ENCODE results near the gene HS6ST1. TPM values are rescaled to one million over a fixed set of nuclear protein-coding genes. Genes with fewer than 3 reads are reported as not detected.
A peak's percentile ranks its signal among the peaks of the same experiment; 100 is the strongest.

HS6ST1 gene
- total RNA-seq, 6 experiments from 2014 or later = 18.5 to 27.2 (median 24.3) TPM

DNA sequence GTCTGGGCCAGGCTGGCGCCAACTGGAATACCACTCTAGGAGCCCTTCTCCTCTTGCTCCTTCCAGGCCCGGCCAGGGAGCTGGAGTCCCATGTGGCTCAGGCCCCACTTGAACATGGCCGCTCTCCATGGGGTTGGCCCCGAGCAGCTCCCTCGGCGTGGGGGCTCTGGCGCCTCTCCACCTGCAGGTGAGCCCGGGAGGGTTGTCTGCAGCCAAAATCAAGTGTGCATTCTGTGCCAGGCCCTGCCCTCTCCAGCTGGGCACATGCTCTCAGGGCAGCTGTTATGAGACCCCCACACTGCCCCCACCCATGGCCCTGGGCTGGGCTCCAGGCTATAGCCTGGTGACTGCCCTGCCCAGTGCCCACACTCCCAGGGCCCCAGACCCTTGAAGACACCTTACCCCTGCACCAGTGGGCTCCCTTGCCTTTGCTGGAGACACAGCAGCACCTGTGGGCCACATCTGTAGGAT is 45.8 kb upstream of the HS6ST1 start:
- DNase-seq = no peak
- Mint-ChIP-seq H3K4me3 (no peak overlapping the region), H3K9me3 (no peaks in the 10 kb centered on the region), H3K27me3 (ENCODE audit: insufficient read depth) (peaks cover 4% of the 10 kb centered on the region), H3K4me1 (ENCODE audit: low read depth) (peaks cover 58% of the 10 kb centered on the region), H3K36me3 (ENCODE audit: low read depth) (no peaks in the 10 kb centered on the region), H3K27ac (no peak overlapping the region)
- TF ChIP-seq, protein P1, sequence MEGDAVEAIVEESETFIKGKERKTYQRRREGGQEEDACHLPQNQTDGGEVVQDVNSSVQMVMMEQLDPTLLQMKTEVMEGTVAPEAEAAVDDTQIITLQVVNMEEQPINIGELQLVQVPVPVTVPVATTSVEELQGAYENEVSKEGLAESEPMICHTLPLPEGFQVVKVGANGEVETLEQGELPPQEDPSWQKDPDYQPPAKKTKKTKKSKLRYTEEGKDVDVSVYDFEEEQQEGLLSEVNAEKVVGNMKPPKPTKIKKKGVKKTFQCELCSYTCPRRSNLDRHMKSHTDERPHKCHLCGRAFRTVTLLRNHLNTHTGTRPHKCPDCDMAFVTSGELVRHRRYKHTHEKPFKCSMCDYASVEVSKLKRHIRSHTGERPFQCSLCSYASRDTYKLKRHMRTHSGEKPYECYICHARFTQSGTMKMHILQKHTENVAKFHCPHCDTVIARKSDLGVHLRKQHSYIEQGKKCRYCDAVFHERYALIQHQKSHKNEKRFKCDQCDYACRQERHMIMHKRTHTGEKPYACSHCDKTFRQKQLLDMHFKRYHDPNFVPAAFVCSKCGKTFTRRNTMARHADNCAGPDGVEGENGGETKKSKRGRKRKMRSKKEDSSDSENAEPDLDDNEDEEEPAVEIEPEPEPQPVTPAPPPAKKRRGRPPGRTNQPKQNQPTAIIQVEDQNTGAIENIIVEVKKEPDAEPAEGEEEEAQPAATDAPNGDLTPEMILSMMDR (IDR thresholded peaks at IDR 0.05) = no peak

DNA sequence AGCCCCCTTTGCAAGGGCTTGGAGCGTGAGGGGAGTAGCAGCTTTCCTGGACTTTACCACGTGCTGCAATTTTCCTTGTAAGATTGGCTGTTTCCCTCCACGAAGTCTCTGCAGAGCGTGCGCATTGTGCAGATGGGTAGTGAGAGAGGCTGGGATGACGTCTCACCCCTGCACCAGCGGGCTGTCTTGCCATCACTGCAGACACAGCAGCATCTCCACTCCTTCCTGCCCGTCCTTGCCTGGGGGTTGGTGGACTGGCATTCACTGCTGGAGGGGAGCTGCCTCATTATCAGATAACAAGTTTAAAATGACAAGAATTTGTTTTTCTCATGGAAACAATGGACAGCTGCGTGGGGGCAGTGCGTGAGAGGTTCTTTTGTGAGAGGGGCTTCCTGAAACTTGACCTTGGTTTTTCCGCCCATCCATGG is 45.3 kb upstream of the HS6ST1 start:
- Mint-ChIP-seq H3K27me3 (ENCODE audit: insufficient read depth) (peaks cover 2% of the 10 kb centered on the region), H3K9me3 (no peaks in the 10 kb centered on the region), H3K27ac (no peak overlapping the region), H3K4me1 (ENCODE audit: low read depth) (peaks cover 53% of the 10 kb centered on the region), H3K36me3 (ENCODE audit: low read depth) (no peaks in the 10 kb centered on the region), H3K4me3 (no peak overlapping the region)
- TF ChIP-seq, protein P1 (IDR thresholded peaks at IDR 0.05) = no peak
- DNase-seq = no peak

DNA sequence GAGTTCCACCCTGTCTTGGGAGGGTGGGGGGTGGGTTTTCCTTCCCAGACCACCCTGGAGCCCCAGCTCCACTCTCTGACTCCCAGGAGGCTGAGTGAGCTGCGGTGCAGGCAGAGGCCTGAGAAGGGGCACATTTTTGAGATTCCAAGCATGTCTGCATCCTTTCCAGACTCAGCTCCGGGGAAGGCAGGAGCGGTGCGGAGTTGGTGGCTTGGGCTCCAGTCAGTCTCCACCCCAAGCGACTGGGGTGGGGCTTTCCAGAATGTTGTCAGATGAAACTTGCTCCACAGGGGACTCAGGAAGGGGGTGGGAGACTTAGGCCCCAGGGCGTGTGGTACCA is 44.2 kb upstream of the HS6ST1 start:
- Mint-ChIP-seq H3K27ac (peak overlapping the region; percentile 77), H3K4me1 (ENCODE audit: low read depth) (peaks cover 51% of the 10 kb centered on the region), H3K9me3 (no peaks in the 10 kb centered on the region), H3K27me3 (ENCODE audit: insufficient read depth) (peaks cover 2% of the 10 kb centered on the region), H3K36me3 (ENCODE audit: low read depth) (no peaks in the 10 kb centered on the region), H3K4me3 (peak overlapping the region; percentile 25; the same call in 1 of the 2 replicates)
- DNase-seq = peak; percentile 69
- TF ChIP-seq, protein P1 (IDR thresholded peaks at IDR 0.05) = no peak

DNA sequence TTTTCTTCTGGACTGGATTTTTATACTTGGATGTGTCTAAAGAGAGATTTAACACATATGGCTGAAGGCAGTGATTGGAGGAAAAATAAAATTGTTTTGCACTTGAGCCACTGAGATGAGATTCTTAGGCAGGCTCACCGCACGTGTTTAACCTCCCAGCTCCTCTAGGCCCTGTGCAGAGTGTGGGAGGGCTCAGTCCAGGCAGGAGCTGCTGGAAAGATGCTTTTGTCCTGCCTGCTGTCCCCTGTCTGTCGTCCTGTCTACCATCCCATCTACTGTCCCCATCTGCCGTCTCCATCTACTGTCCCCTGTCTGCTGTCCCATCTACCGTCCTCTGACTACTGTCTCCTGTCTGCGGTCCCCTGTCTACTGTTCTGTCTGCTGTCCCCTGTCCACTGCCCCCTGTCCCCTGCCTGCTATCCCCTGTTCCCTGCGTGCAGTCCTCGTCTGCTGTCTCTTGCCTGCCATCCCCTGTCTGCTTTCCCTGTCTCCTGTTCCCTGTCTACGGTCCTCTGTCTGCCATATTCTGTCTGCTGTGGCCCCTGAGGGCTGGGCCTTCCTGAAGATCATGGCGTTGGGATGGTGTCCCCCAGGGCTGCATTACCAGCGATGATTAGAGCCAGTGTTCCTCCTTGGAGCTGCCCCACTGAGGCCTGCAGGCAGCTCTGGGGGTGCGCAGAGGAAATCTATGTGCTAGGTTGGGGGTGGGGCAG is 43.7 kb upstream of the HS6ST1 start:
- TF ChIP-seq, protein P1 (IDR thresholded peaks at IDR 0.05) = no peak
- Mint-ChIP-seq H3K36me3 (ENCODE audit: low read depth) (no peaks in the 10 kb centered on the region), H3K27me3 (ENCODE audit: insufficient read depth) (peaks cover 2% of the 10 kb centered on the region), H3K4me1 (ENCODE audit: low read depth) (peaks cover 51% of the 10 kb centered on the region), H3K4me3 (peak overlapping the region; percentile 10; the same call in 1 of the 2 replicates), H3K27ac (peak overlapping the region; percentile 77), H3K9me3 (no peaks in the 10 kb centered on the region)
- DNase-seq = no peak

DNA sequence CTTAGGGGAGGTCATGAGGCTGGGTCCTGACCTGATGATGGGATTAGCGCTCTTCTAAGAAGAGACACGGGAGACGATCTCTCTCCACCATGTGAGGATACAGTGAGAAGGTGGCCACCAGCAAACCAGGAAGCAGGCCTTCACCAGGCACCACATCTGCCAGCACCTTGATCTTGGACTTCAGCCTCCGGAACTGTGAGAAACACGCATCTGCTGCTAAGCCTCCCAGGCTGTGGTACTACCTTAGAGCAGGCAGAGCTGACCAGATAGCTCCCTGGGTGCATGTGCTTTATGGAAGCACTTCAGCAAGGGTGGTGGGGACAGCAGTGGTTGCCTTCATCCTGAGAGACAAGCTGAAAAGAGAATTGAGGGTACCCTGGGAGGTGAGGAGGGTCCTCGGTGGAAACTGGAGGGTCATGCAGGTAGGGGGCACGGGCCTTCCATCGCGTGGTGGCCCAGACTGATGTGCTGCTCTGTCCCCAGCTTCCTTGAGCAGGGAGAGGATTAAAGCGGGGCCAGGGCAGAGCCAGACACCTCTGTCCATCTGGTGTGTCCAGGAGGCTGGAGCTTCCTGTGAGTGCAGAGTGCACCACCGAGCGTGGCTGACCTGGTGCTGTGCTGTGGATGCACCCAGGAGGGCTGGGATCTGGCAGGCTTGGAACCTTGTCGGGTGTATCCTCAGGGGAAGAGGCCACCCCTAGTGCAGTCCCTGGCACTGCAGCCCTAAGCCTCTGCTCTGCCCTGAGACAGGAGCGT is 42.9 kb upstream of the HS6ST1 start:
- TF ChIP-seq, protein P1 (IDR thresholded peaks at IDR 0.05) = no peak
- Mint-ChIP-seq H3K27me3 (ENCODE audit: insufficient read depth) (peaks cover 2% of the 10 kb centered on the region), H3K9me3 (no peaks in the 10 kb centered on the region), H3K36me3 (ENCODE audit: low read depth) (no peaks in the 10 kb centered on the region), H3K4me1 (ENCODE audit: low read depth) (peaks cover 47% of the 10 kb centered on the region), H3K27ac (peak overlapping the region; percentile 77), H3K4me3 (no peak overlapping the region)
- no peak for DNase-seq
